SK-N-SH treated with all-trans-retinoic acid at 6 μM for 48 hours (cell line): Measurements from ENCODE around the gene RRAD.

Experiments
- CSDC2 ChIP-seq: fragments of 250-450 bp; sonication (Bioruptor Pico); IDR thresholded peaks from 2 replicates; pipeline ENCODE4 v1.5.0; 2020; ENCODE audit warnings: mild to moderate bottlenecking, moderate library complexity
- CSRNP3 ChIP-seq: fragments of 250-450 bp; sonication (Bioruptor Pico); IDR thresholded peaks from 2 replicates; pipeline ENCODE4 v1.5.1; 2021; ENCODE audit warnings: mild to moderate bottlenecking, moderate library complexity
- ESRRG ChIP-seq: fragments of 250-450 bp; sonication (Bioruptor Pico); IDR thresholded peaks from 2 replicates; pipeline ENCODE4 v1.6.1; 2021; ENCODE audit warnings: mild to moderate bottlenecking
- GLIS3 ChIP-seq: fragments of 250-450 bp; sonication (Bioruptor Pico); IDR thresholded peaks from 2 replicates; pipeline ENCODE4 v1.5.0; 2020; ENCODE audit warnings: mild to moderate bottlenecking, moderate library complexity
- PATZ1 ChIP-seq: fragments of 250-450 bp; sonication (Bioruptor Pico); IDR thresholded peaks from 2 replicates; pipeline ENCODE4 v1.8.0; 2020; ENCODE audit warnings: mild to moderate bottlenecking, moderate library complexity, borderline replicate concordance
- RARB ChIP-seq: fragments of 250-450 bp; sonication (Bioruptor Pico); IDR thresholded peaks from 2 replicates; pipeline ENCODE4 v1.8.0; 2021; ENCODE audit warnings: mild to moderate bottlenecking, moderate library complexity
- ZFP30 ChIP-seq: fragments of 450-650 bp; formaldehyde crosslinking; IDR thresholded peaks from 2 replicates; pipeline ENCODE4 v1.5.0; 2022; ENCODE audit warnings: mild to moderate bottlenecking, moderate library complexity
- ZNF8 ChIP-seq: fragments of 450-650 bp; formaldehyde crosslinking; IDR thresholded peaks from 2 replicates; pipeline ENCODE4 v1.5.0; 2020; ENCODE audit warnings: mild to moderate bottlenecking, moderate library complexity

DNA sequence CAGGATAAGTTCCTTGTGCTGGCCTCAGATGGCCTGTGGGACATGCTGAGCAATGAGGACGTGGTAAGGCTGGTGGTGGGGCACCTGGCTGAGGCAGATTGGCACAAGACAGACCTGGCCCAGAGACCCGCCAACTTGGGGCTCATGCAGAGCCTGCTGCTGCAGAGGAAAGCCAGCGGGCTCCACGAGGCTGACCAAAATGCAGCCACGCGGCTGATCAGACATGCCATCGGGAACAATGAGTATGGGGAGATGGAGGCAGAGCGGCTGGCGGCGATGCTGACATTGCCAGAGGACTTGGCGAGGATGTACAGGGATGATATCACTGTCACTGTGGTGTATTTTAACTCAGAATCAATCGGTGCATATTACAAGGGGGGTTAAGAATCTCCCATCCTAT, 39.8 kb downstream of the RRAD start:
- no peak for TF ChIP-seq ZNF8 (CRISPR knock-in tag)
- no peak for TF ChIP-seq ZFP30 (CRISPR knock-in tag)
- TF ChIP-seq CSDC2 (CRISPR knock-in tag), result no peak
- TF ChIP-seq ESRRG (CRISPR knock-in tag), result no peak
- no peak for TF ChIP-seq GLIS3 (CRISPR knock-in tag)
- no peak for TF ChIP-seq RARB (CRISPR knock-in tag)
- TF ChIP-seq PATZ1 (CRISPR knock-in tag), result no peak
- TF ChIP-seq CSRNP3 (CRISPR knock-in tag), result no peak
